Bronchial epithelial cell (primary cell): Measurements from ENCODE around the gene MUC5AC. TPM values are rescaled to one million over a fixed set of nuclear protein-coding genes. Genes with fewer than 3 reads are reported as not detected.

Source experiments
- DNase-seq: peaks from one replicate; pipeline ENCODE4 v3.0.0-alpha.2; 2010; ENCODE audit warnings: low read depth
- FAIRE-seq: peaks from 2 replicates; lab custom pipeline; 2011; peaks lifted over from hg19 to GRCh38; lab: Jason Lieb, UNC
- H3K27me3 ChIP-seq: 2 replicates; pipeline ENCODE4 v1.5.1; 2011; ENCODE audit warnings: low read length; ENCODE audit not compliant: control insufficient read depth, insufficient read depth
- H3K36me3 ChIP-seq: 2 replicates; pipeline ENCODE4 v1.5.1; 2011; ENCODE audit warnings: low read length; ENCODE audit not compliant: control insufficient read depth, insufficient read depth
- H3K4me3 ChIP-seq: 2 replicates; pipeline ENCODE4 v1.5.1; 2011; ENCODE audit warnings: mild to moderate bottlenecking, low read depth, low read length, control low read depth
- CTCF ChIP-seq: IDR thresholded peaks from 2 replicates; pipeline ENCODE4 v1.5.1; 2011; ENCODE audit warnings: mild to moderate bottlenecking, moderate library complexity, low read length, control low read depth, inconsistent platforms; ENCODE audit not compliant: insufficient read depth, severe bottlenecking
- total RNA-seq: library from RNA; depleted of rRNA; stranded (reverse); fragments of >200 nt; gene quantifications from 2 replicates; pipeline ENCODE4 v1.2.1, GENCODE V29; 2014

The MUC5AC gene
- total RNA-seq, 1 donor from 2014 or later = under 0.01 TPM

DNA sequence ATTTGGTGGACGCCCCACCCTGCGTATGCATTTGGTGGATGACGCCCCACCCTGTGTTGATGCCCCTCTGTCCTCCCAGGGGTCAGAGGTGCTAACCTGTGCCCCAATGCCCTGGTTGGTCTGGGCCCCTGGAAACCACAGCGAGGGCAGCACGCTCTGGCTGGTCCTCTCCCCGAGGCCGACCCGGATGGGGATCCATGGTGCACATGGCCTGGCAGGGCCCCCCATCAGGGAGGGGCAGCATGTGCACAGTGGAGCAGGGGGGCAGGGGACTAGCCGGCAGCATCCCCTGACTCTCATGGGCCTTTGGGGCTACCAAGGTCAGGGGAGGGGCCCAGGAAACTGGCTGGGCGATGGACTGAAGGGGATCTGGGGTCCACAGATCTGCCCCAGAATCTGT is 7.6 kb upstream of the MUC5AC start:
- TF ChIP-seq CTCF = no peak
- H3K4me3 ChIP-seq = no peak overlapping the region
- H3K27me3 ChIP-seq = no peaks in the 10 kb centered on the region
- DNase-seq (no peak), FAIRE-seq (no peak)
- no peaks in the 10 kb centered on the region for H3K36me3 ChIP-seq

DNA sequence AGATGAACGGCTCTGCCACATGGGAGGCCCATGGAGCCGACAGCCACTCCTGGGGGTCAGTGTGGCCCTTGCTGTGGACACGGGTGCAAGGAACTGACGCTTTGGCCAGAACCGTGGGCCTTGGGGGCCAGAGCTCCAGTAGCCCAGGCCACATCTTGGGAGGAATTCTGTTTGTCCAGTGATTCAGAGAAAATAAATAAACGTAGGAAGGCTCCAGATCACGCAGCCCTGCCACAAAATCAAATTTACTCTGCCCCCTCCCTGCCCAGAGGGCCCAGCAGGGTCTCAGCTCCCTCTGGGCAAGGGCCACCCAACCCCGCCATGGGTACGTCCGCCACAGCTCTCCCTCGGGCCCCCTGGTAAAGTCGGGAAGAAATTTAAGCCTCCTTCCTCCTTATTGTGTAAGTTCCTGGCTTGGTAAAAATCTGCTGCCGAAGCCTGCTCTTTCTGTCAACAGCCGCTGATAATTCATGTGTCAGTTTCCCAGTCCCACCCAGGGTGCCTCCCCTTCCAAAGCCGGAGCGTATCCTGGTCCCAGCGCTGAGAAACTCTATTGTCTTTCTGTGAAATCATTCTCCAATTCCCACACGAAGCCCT is 6.9 kb upstream of the MUC5AC start:
- TF ChIP-seq CTCF = no peak
- no peak for FAIRE-seq
- Histone ChIP-seq H3K27me3 (no peaks in the 10 kb centered on the region), H3K4me3 (no peak overlapping the region), H3K36me3 (no peaks in the 10 kb centered on the region)
- DNase-seq = peak; percentile 17

GRCh38 chr11:1151366-1152315 is 6.1 kb upstream of the MUC5AC start:
- Histone ChIP-seq H3K27me3 (no peaks in the 10 kb centered on the region), H3K4me3 (no peak overlapping the region), H3K36me3 (no peaks in the 10 kb centered on the region)
- no peak for DNase-seq
- FAIRE-seq = no peak
- no peak for TF ChIP-seq CTCF

- TF ChIP-seq CTCF = no peak
- no peak overlapping the region for H3K4me3 ChIP-seq
- no peaks in the 10 kb centered on the region for H3K36me3 ChIP-seq
- no peaks in the 10 kb centered on the region for H3K27me3 ChIP-seq
- FAIRE-seq = no peak
- DNase-seq = peak; percentile 15
Observed at GRCh38 chr11:1152316-1153104, 5.2 kb upstream of the MUC5AC start.

DNA sequence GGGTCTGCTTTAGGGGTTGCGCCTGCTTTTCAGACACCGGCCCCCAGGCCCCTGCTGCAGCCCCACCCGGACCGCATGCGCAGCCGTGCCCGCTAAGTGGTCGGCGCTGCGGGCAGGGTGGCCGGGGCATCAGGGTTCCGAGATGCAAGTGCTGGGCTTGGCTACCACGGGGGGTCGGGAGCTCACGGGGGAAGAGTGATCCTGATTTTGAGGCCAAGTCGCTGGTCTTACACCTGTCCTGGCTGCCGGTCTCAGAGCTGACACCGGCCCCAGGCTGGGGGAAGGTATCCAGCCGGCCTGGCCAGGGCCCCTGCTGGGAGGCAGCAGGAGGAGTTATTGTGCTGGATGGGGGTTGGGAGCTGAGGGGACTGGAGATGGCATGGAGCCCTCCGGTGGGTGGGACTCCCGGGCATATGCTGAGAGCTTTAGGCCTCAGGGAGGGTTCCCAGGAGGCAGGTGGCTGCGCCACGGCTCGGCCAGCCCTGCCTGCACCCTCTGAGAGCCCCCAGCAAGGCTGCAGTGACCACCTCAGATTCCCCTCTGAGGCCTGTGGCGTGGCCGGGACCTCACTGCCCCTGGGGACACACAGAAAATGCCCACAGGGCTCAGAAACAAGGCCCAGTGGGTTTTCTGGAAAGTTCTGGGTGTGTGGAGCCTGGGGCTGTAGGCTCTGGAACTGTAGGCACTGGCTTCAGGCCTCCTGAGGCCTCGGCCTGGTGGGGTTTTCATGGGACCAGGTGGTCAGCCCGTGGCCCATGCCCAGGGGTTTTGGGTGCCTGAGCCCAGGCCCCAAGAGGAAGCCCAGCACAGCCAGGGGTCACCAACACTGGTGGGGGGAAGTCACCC is 4.4 kb upstream of the MUC5AC start:
- FAIRE-seq = no peak
- Histone ChIP-seq H3K27me3 (no peaks in the 10 kb centered on the region), H3K4me3 (no peak overlapping the region), H3K36me3 (no peaks in the 10 kb centered on the region)
- DNase-seq = no peak
- TF ChIP-seq CTCF = no peak
